Activated CD8-positive, alpha-beta memory T cell treated with anti-CD3 and anti-CD28 coated beads for 24 hours (primary cell): ENCODE results near the gene ADAP1.

Experiments
- DNase-seq: peaks from one replicate; pipeline ENCODE4 v3.0.0-alpha.2; 2020

Gene ADAP1

DNA sequence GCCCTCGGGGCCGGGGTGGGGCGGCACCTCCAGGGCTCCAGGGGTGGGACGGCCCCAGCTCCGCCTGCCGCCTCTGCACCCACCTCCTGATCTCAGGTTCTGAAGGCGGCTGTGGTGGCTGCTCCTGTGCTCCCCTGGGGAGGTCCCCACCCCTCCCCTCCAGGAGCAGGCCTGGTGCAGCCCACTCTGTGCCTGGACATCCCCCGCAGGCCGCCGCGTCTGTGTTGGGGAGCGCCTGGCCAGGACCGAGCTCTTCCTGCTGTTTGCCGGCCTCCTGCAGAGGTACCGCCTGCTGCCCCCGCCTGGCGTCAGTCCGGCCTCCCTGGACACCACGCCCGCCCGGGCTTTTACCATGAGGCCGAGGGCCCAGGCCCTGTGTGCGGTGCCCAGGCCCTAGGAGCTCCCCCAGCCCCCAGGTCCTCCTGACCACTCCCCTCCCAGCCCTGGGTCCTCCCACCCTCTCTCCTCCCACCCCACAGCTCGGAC lies 34.0 kb upstream of the ADAP1 start:
- no peak for DNase-seq

DNA sequence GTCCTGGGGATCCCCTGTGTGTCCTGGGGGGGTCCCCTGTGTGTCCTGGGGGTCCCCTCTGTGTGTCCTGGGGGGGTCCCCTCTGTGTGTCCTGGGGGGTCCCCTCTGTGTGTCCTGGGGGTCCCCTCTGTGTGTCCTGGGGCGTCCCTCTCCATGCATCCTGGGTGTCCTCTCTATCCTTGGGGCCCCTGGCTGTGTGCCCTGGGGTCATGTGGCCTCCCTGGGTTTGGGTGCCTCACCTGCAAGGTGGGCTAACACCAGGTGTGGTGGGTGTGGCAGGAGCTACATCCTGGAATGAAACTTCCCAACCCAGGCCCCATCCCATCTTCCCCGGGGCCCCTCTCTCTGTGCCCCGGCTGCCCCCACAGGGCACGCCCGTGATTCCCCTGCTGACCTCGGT lies 33.4 kb upstream of the ADAP1 start:
- no peak for DNase-seq

DNA sequence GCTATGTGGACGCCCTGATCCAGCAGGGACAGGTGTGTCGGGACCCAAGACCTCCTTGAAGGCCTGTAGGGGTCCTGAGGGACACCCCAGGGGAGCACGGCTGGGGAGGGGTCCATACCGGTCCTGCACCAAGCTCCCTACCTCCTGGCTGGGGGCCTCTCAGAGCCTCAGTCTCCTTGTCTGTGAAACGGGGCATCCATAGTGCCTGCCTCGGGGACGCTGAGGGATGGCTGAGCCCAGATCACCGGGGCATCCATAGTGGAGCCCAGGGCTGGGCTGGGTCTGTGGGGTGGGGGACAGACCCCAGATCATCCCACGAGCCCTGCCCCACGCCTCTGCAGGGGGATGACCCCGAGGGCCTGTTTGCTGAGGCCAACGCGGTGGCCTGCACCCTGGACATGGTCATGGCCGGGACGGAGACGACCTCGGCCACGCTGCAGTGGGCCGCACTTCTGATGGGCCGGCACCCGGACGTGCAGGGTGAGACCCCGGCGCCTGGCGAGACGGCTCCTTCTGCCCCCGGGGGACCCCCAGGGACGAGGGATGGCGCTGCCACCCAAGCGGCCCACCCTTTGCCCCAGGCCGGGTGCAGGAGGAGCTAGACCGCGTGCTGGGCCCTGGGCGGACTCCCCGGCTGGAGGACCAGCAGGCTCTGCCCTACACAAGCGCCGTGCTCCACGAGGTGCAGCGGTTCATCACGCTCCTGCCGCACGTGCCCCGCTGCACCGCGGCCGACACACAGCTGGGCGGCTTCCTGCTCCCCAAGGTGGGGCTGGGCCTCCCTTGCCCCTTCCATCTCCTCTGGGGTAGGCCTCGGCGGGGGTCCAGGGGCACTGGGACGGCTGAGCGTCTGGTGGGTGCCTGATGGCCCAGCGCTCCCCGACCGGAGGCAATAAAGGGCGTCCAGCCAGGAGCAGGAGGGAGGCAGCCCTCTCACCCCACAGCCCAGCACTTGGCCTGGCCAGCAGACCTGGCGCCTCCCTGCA lies 32.6 kb upstream of the ADAP1 start:
- DNase-seq: no peak

DNA sequence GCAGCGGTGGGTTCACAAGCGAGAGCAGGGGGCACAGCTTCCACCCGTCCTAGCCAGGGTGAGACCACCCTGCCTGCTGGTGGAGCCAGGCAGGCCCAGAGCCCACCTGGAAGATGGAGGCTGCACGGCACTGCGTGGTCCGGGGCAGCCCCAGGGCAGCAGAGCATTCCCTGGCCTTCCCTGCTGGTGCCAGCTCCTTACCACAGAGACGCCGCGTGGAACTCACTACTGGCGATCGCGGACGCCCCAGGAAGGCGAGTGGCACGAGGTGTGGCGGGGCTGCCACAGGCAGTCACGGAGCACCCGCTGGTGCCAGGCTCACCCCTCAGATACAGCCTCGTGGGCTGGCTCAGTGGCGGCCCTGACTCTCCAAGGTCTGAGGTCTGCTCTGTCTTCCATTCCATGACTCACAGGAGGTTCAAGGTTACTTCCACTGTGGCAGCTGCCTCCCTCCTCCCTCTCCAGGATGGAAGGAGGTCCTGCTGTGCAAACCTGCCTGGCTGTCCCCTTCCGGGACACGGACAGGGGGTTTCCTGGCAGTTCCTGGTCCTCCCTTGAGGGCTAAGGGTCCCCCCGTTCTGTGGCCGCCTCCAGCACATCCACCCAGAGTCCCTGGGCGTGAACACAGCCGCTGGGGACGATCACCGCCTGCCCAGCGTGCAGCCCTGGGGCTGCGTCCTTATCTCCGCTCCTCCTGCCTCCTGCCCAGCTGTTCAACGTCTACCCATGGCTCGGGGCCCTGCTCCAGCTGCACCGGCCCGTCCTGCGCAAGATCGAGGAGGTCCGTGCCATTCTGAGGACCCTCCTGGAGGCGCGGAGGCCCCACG lies 31.6 kb upstream of the ADAP1 start:
- DNase-seq: no peak

DNA sequence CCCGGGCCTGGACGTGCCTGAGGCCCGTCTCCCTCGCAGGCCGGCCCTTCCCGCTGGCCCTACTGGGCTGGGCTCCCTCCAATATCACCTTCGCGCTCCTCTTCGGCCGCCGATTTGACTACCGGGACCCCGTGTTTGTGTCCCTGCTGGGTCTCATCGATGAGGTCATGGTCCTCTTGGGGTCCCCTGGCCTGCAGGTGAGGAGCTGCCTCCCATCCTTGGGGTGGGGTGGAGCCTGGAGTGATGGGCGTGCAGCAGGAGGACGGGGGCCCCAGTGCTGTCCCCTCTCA lies 30.6 kb upstream of the ADAP1 start:
- no peak for DNase-seq

DNA sequence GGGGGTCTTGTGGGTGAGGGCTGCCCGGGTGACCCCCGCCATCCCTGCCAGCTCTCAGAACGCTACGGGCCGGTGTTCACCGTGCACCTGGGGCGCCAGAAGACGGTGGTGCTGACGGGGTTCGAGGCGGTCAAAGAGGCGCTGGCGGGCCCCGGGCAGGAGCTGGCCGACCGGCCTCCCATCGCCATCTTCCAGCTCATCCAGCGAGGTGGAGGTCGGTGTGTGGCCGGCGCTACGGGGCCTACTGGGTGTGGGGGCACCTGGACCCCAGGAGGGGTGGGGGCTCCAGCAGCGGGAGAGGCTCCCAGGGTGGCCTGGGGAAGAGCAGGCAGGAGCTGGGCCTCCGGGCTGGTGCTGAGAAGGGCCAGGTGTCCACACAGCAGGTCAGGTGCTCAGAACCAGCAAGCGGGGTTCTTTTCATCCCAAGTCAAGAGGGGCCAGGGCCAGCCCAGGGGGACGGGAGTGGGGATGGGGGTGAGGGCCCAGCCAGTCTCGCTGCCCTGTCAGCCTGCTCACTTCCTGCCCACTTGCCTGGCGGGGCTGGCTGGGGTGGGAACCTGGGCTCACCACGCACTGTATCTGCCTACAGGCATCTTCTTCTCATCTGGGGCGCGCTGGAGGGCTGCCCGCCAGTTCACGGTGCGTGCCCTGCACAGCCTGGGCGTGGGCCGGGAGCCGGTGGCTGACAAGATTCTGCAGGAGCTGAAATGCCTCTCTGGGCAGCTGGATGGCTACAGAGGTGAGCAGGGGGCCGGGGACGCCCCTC lies 30.1 kb upstream of the ADAP1 start:
- no peak for DNase-seq

DNA sequence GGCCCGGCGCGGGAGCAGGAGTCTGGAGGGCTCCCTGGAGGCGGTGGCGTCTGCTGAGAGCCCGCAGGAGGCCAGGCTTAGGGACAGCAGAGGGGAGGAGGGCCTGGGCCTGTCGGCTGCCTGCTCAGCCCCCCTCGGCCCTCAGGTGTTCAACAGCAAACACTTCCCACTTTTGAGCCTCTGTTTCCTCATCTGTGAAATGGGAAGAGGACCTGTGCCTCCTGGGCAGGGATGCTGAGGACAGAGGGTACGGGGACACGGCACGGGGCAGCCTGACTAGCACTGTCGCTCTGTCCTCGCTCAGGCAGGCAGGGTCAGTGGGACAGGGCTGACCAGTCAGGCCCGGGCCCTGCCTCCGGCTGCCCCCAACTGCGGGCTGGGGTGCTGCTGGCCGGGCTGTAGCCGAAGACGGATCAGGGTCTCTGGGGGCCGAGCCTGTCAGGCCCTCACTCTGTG lies 29.2 kb upstream of the ADAP1 start:
- no peak for DNase-seq

DNA sequence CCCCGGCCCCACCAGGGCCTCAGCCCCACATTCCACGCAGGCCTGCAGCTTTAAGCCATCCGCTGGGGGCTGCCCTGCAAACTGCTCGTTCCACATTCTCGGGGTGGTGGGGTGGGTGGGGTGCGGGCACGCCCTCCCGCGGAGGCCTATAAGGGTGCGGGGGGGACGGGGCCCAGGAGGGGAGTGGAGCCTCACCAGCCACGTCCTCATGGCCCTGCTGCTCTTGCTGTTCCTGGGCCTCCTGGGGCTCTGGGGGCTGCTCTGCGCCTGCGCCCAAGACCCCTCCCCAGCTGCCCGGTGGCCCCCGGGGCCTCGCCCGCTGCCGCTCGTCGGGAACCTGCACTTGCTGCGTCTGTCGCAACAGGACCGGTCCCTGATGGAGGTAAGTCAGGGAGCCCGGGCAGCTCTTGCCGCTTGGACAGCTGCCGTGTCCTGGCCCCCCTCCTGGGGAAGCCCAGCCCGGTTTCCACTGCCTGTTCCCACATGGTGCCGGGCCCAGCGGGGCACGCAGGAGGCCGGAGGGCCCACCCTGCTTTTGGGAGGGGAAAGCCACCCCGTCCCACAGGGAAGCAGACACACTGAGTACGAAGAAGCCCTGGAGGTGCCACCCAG lies 28.6 kb upstream of the ADAP1 start, which contains the start of gene CYP2W1:
TSS of gene CYP2W1 (plus strand) at position 178 of the 612 bp plus-strand sequence. CDS start at position 209, 31 bp downstream.
- no peak for DNase-seq

DNA sequence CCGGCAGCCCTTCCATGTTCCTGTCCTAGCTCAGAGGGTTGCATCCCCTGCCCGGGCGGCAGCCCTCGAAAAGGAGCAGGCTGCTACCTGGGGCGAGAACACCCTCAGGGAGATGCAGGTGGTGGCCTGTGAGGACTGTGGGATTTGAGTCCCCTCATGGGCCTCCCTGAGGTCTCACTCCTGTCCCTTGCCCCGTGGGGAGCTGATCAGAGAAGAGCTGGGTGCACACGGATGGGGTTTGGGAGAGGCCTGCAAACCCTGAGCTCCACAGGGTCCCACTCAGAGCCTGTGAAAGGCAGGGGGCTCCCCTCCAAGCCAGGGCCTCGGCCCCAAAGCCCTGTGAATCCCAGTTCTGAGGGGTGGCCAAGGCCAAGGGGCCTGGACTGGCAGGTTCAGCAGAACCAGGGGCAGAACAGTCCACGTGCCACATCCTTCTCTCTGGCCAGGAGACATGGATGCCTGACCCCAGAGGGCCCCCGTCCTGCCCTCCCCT lies 28.1 kb upstream of the ADAP1 start:
- no peak for DNase-seq

DNA sequence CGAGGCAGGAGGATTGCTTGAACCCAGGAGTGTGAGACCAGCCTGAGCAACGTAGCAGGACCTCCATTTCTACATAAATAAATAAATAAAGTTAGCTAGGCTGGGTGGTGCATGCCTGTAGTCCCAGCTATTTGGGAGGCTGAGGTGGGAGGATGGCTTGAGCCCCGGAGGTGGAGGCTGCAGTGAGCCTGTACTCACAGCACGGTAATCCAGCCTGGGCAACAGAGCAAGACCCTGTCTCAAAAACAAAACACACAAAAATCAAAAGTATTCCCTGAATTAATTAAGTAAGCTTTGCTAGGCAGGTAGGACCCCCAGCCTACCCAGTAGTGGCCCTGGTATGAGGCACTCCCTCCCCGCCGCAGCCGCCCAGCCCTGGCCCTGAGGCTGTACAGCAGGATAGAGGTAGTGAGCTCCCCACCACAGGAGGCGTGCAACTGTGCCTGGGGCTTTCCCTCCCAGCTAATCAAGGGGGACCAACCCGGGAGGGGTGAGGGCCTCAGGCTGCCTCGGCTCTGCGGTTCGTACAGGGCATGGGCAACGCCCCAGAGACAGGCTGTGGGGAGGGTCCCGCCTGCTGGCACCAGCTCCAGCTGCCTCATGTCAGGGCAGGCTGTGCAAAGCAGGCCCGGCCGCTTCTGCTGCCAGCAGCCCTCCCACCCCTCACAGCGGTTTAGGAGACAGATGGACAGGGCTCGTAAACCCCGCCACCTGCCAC lies 27.5 kb upstream of the ADAP1 start:
- no peak for DNase-seq

DNA sequence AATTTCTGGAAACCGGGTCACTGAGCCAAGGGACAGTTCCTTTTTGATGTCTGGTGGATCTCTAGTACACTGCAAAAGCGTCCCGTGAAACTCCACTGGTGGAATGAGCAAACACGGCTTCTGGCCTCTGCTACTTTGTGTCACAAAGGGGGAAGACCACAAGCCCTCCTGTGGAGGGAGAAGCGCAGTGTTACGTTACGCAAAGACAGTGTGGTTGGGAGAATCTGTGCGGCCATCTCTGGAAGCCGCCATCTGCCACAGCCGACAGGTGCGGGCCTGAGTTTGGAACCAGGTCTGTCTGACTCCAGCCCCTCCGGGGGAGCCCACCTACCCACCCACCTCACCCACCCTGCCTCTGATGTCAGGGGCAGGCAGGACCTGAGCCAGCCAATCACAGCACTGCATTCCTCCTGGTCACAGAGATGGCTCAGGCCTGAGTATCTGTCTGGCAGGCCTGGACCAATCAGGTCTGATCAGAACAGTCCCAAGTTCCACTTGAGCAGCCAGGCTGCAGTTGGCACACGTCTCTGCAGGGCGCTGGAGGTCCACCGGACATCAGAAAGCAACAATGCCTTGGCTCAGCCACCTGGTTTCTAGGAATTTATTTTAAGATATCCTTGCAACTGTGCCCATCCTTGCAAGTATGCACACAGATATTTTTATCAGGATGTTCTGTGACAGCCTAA lies 25.5 kb upstream of the ADAP1 start:
- DNase-seq: no peak

DNA sequence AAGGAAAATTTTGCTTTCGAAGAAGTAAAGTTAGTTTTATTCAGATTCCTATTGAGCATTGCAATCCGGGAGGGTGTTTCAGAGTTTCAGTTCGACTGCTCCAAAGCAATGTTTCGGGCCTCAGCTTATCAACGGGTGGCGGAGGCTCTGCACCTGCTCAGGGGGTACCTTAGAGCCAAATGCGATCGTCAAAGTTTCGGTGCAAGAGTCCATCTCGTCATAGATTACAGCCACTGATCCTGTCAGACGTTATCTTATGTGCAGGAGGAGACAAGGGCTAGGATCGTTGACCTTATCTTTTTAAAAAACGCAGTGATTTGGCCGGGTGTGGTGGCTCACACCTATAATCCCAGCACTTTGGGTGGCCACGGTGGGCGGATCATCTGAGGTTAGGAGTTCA lies 24.7 kb upstream of the ADAP1 start:
- no peak for DNase-seq

DNA sequence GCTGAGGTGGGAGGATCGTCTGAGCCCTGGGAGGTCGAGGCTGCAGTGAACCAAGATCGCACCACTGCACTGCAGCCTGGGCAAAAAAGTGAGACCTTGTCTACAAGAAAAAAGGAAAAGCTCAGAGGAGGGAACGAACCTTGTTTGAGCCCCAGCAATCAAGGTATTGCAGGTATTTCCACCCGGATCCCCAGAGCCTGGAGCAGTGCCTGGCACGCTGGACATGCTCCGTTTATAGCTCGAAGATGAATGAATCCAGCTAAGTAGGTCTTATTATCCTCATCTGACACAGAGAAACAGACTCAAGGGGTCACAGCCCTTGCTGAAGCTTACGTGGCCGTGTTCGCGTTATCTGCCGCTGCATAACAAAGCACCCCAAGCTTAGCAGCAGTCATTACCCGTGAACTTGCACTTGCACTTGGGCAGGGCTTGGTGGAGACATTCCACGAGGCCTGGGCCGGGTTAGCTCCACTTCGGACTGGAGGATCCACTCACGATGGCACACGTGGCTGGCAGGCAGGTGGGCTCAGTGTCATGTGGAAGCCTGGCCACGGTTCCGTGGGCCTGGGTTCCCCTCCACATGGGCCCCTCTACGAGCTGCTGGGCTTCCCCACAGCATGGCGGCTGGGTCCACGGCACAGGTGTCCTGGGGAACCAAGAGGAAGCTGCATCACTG lies 24.1 kb upstream of the ADAP1 start:
- DNase-seq: no peak

DNA sequence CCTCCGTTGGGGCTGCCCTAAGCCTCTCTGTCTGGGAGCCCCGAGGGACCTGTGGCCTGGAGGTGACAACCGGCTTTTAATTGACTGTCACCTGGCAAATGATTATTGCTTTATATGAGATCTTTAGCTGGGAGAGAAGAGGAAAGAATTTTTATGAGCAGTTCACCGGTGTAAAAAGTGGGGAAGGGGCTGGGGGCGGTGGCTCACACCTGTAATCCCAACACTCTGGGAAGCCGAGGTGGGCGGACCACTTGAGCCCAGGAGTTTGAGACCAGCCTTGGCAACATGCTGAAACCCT lies 23.5 kb upstream of the ADAP1 start:
- DNase-seq: no peak

DNA sequence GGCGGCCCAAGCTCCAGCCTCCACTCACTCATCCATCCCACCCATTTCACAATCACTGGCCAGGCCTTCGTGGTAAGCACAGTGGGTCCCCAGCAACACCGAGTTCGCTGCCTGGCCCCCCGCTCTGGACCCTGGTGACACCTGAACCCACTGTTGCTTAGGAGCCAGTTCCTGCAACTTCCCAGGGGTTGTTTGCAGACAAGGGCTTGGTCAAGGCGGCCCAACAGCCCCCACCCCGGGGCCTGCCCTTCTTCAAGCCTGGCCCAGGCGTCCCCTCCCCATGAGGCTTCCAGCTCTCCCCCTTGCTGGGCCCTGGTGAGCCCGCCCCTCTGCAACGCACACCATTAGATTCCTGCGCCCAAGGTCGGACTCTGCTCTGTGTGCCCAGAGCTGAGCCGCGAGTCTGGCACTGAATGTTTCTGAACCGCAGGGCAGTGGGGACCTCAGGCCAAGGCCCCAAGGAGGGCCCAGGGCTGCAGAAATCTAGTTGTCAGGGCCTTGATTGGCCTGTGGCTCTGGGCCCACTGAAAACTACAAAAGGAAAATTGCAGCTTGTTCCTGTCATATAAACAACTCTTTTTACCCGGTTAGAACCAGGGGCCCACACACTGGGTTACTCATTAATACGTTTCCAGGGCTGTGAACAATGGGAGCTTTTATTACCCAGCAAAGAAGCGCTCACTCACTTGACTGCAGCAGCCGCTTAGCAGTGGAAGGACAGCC lies 23.0 kb upstream of the ADAP1 start:
- DNase-seq: no peak

DNA sequence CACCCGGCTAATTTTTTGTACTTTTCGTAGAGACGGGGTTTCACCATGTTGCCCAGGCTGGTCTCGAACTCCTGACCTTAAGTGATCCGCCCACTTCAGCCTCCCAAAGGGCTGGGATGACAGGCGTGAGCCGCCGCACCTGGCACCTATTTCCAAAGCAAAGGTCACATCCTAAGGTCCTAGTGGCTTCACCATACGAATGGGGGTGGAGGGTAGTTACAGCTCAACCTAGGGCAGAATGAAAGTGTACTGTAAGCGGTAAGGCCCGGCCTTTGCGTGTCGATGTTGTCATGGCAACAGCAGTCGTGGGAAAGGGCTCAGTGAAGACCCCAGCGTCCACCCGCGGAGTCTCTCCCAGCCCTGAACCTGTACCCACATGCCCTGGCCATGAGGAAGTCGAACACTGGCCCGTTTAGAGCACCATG lies 22.4 kb upstream of the ADAP1 start:
- no peak for DNase-seq

DNA sequence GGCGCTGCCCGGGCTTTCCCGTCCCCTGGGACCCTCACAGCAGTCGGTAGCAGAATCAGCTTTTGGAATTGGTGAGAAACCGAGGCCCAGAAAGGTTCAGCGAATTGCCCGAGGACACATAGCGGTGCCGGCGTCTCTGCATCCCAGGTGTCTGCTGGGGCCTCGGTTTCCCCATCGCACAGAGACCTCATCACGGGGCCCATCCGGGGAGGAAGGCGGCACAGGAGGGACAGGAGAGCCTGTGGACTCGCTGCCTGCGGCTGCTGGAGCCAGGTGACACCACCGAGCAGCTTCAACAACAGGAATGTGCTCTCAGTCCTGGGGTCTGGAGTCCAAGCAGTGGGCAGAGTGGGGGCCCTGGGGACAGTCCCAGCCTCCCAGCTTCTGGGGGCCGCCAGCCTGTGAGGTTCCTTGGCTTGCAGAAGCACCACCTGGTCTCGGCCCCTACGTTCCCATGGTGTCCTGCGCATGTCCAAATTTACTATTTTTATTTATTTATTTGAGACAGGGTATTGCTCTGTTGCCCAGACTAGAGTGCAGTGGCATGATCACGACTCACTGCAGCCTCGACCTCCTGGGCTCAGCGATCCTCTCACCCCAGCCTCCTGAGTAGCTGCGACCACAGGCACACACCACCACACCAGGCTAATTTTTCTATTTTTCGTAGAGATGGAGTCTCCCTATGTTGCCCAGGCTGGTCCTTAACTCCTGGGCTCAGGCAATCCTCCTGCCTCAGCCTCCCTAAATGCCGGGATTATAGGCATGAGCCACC lies 21.4 kb upstream of the ADAP1 start:
- no peak for DNase-seq

DNA sequence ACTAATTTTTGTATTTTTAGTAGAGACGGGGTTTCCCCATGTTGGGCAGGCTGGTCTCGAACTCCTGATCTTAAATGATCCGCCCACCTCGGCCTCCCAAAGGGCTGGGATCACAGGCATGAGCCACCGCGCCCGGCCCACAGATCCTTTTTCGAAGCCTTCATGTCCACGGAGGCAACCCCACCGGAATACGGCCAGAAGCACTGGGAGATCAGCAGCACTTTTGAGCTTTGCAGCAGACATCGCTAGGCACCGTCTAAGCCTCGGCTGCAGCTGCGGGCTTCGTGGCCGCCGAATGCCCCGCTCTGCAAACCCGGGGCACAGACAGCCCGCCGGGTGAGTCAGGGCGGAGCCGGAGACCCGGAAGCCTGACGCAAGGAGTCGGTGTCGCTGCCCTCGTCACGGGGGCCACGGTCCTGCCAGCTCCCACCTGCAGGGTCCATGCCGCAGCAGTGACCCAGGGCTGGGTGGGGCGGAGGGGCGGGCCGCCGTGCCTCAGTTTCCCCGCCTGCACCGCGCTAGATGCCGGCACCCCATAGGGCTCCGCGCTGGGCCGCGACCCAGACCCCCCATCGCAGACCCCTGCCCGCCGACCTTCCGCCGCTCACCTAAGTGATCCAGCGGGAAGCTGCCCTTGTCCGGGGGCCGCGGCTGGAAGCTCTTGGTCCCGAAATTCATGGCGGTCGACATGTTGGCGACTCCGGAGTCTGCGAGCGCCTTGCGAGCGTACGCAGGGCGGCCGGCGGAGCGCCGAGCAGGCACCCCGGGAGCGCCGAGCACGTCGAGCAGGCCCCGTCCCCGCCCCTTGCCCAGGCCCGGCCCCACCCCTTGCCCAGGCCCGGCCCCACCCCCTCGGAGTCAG lies 20.6 kb upstream of the ADAP1 start, which contains the start of gene COX19:
TSS of gene COX19 (minus strand) at position 730 of the 862 bp plus-strand sequence. CDS start at position 690, 40 bp downstream.
- peak; percentile 95 for DNase-seq
